ENCODE results near the gene FOXJ3.

FOXJ3 gene

DNA sequence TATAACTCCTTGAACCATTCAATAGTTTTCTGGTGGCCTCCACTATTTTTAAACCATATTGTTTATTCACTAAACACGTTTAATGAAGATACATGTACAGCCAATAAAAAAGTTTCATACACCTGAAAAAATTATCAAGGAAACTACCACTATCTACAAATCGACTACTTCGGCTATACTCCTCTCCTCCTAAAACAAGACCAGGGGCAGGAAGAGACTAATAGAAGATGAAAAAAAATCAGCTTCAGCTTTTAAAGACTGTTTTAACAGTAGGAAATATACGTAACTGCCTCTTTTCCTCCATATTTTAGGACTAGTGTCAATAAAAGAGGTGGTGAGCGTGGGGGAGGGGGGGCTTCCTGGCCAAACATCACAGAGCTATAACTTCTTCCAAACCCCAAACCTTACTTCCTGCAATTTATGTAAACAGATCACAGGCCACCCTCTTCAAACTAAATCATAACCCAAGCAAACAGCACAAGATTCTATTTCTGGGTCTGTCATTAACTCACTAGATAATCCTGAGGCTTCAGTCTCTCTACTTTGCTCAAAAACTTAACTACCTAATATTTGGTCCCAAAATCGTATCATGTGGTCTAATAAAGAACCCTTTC, 15.1 kb downstream of the FOXJ3 start:
- TF ChIP-seq EZH2 (IDR thresholded peaks at IDR 0.05) (no peak), POLR2AphosphoS5 (IDR thresholded peaks at IDR 0.05; ENCODE audit: borderline replicate concordance, low read depth, low read length) (no peak), FOXP2 (optimal IDR thresholded peaks at IDR 0.05; ENCODE audit: control extremely low read depth, extremely low read length, insufficient read depth) (no peak)
- DNase-seq (ENCODE audit: low read depth, low spot score), result no peak
- no peak overlapping the region for H3K9ac ChIP-seq (ENCODE audit: insufficient read length)
- no peak overlapping the region for H3K4me3 ChIP-seq
- peaks cover 9% of the 10 kb centered on the region; the same call in 1 of the 2 replicates for H3K36me3 ChIP-seq (ENCODE audit: insufficient read depth, low read length)
- no peaks in the 10 kb centered on the region for H3K9me3 ChIP-seq (ENCODE audit: low read depth, low read length)
- no peak overlapping the region for H3K27ac ChIP-seq

DNA sequence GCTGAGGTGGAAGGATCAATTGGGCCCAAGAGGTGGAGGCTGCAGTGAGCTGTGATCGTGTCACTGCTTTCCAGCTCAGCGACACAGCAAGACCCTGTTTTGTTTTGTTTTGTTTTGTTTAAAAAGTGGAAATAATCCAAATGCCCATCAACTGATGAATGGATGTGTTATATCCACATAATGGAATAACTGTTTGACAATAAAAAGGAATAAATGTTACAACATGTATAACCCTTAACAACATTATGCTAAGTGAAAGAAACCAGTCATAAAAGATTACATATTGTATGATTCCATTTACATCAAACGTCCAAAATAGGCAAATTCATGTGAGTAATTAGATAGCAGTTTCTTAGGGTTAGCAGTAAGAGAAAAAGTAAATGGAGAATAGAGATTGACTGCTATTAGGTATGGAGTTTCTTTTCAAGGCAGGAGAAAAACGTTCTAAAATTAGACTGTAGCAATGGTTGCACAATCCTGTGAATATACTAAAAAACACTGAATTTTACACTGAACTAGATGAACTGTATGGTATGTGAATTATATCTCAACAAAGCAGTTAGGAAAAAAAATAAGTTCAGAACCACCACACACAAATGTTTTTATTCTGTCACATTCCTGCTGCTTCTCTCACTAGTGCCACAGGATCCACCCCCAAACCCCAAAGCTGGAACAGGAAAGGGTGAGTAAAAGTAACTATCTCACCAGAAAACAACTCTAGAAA, 15.7 kb downstream of the FOXJ3 start:
- Histone ChIP-seq H3K36me3 (ENCODE audit: insufficient read depth, low read length) (peaks cover 9% of the 10 kb centered on the region; the same call in 1 of the 2 replicates), H3K27ac (no peak overlapping the region), H3K9me3 (ENCODE audit: low read depth, low read length) (no peaks in the 10 kb centered on the region), H3K4me3 (no peak overlapping the region), H3K9ac (ENCODE audit: insufficient read length) (no peak overlapping the region)
- DNase-seq (ENCODE audit: low read depth, low spot score), result no peak
- TF ChIP-seq EZH2 (IDR thresholded peaks at IDR 0.05), result no peak
- TF ChIP-seq FOXP2 (optimal IDR thresholded peaks at IDR 0.05; ENCODE audit: control extremely low read depth, extremely low read length, insufficient read depth), result no peak
- TF ChIP-seq POLR2AphosphoS5 (IDR thresholded peaks at IDR 0.05; ENCODE audit: borderline replicate concordance, low read depth, low read length), result no peak

GRCh38 chr1:42318601-42319000, 16.4 kb downstream of the FOXJ3 start:
- no peaks in the 10 kb centered on the region for H3K9me3 ChIP-seq (ENCODE audit: low read depth, low read length)
- H3K4me3 ChIP-seq, result no peak overlapping the region
- TF ChIP-seq FOXP2 (optimal IDR thresholded peaks at IDR 0.05; ENCODE audit: control extremely low read depth, extremely low read length, insufficient read depth) (no peak), POLR2AphosphoS5 (IDR thresholded peaks at IDR 0.05; ENCODE audit: borderline replicate concordance, low read depth, low read length) (no peak), EZH2 (IDR thresholded peaks at IDR 0.05) (no peak)
- H3K9ac ChIP-seq (ENCODE audit: insufficient read length), result no peak overlapping the region
- peaks cover 9% of the 10 kb centered on the region; the same call in 1 of the 2 replicates for H3K36me3 ChIP-seq (ENCODE audit: insufficient read depth, low read length)
- H3K27ac ChIP-seq, result no peak overlapping the region
- DNase-seq (ENCODE audit: low read depth, low spot score), result no peak

GRCh38 chr1:42317308-42317707, 17.7 kb downstream of the FOXJ3 start:
- Histone ChIP-seq H3K9me3 (ENCODE audit: low read depth, low read length) (no peaks in the 10 kb centered on the region), H3K27ac (no peak overlapping the region), H3K4me3 (no peak overlapping the region), H3K9ac (ENCODE audit: insufficient read length) (no peak overlapping the region), H3K36me3 (ENCODE audit: insufficient read depth, low read length) (no peaks in the 10 kb centered on the region)
- DNase-seq (ENCODE audit: low read depth, low spot score), result no peak
- no peak for TF ChIP-seq EZH2 (IDR thresholded peaks at IDR 0.05)
- TF ChIP-seq POLR2AphosphoS5 (IDR thresholded peaks at IDR 0.05; ENCODE audit: borderline replicate concordance, low read depth, low read length), result no peak
- TF ChIP-seq FOXP2 (optimal IDR thresholded peaks at IDR 0.05; ENCODE audit: control extremely low read depth, extremely low read length, insufficient read depth), result no peak

DNA sequence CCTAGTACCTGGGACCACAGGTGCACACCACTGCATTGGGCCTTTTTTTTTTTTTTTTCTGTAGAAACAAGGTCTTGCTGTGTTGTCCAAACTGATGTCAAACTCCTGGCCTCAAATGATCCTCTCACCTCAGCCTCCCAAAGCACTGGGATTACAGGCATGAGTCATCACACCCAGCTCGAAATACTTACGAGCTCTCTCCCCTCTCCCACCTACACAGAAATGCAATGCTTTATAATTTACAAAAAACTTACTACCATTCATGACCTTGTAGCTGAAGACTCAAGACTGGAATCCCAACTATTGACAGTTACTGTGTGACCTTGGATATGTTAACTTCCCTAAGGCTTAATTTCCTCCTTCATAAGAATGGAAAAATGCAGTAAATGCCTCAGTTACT, 18.7 kb downstream of the FOXJ3 start:
- Histone ChIP-seq H3K36me3 (ENCODE audit: insufficient read depth, low read length) (peaks cover 1% of the 10 kb centered on the region), H3K27ac (no peak overlapping the region), H3K4me3 (no peak overlapping the region), H3K9me3 (ENCODE audit: low read depth, low read length) (no peaks in the 10 kb centered on the region), H3K9ac (ENCODE audit: insufficient read length) (no peak overlapping the region)
- no peak for TF ChIP-seq EZH2 (IDR thresholded peaks at IDR 0.05)
- TF ChIP-seq POLR2AphosphoS5 (IDR thresholded peaks at IDR 0.05; ENCODE audit: borderline replicate concordance, low read depth, low read length), result no peak
- no peak for TF ChIP-seq FOXP2 (optimal IDR thresholded peaks at IDR 0.05; ENCODE audit: control extremely low read depth, extremely low read length, insufficient read depth)
- DNase-seq (ENCODE audit: low read depth, low spot score), result no peak

- TF ChIP-seq FOXP2 (optimal IDR thresholded peaks at IDR 0.05; ENCODE audit: control extremely low read depth, extremely low read length, insufficient read depth) (no peak), EZH2 (IDR thresholded peaks at IDR 0.05) (no peak)
- DNase-seq (ENCODE audit: low read depth, low spot score), result no peak
- no peaks in the 10 kb centered on the region for H3K9me3 ChIP-seq (ENCODE audit: low read depth, low read length)
- H3K9ac ChIP-seq (ENCODE audit: insufficient read length), result no peak overlapping the region
- H3K4me3 ChIP-seq, result no peak overlapping the region
- peaks cover 5% of the 10 kb centered on the region for H3K36me3 ChIP-seq (ENCODE audit: insufficient read depth, low read length)
- no peak overlapping the region for H3K27ac ChIP-seq
Measured at GRCh38 chr1:42315500-42315899, 19.5 kb downstream of the FOXJ3 start.

- H3K9me3 ChIP-seq (ENCODE audit: low read depth, low read length), result no peaks in the 10 kb centered on the region
- DNase-seq (ENCODE audit: low read depth, low spot score), result no peak
- TF ChIP-seq FOXP2 (optimal IDR thresholded peaks at IDR 0.05; ENCODE audit: control extremely low read depth, extremely low read length, insufficient read depth), result no peak
- TF ChIP-seq POLR2AphosphoS5 (IDR thresholded peaks at IDR 0.05; ENCODE audit: borderline replicate concordance, low read depth, low read length), result no peak
- TF ChIP-seq EZH2 (IDR thresholded peaks at IDR 0.05), result no peak
- H3K4me3 ChIP-seq, result no peak overlapping the region
- H3K27ac ChIP-seq, result no peak overlapping the region
- no peak overlapping the region for H3K9ac ChIP-seq (ENCODE audit: insufficient read length)
- peaks cover 12% of the 10 kb centered on the region for H3K36me3 ChIP-seq (ENCODE audit: insufficient read depth, low read length)
Measured at GRCh38 chr1:42313970-42314369, 21.1 kb downstream of the FOXJ3 start.

GRCh38 chr1:42312576-42313212, 22.3 kb downstream of the FOXJ3 start:
- Histone ChIP-seq H3K4me3 (no peak overlapping the region), H3K27ac (no peak overlapping the region), H3K36me3 (ENCODE audit: insufficient read depth, low read length) (peaks cover 24% of the 10 kb centered on the region), H3K9ac (ENCODE audit: insufficient read length) (no peak overlapping the region), H3K9me3 (ENCODE audit: low read depth, low read length) (no peaks in the 10 kb centered on the region)
- no peak for TF ChIP-seq POLR2AphosphoS5 (IDR thresholded peaks at IDR 0.05; ENCODE audit: borderline replicate concordance, low read depth, low read length)
- no peak for TF ChIP-seq FOXP2 (optimal IDR thresholded peaks at IDR 0.05; ENCODE audit: control extremely low read depth, extremely low read length, insufficient read depth)
- no peak for TF ChIP-seq EZH2 (IDR thresholded peaks at IDR 0.05)
- no peak for DNase-seq (ENCODE audit: low read depth, low spot score)
